CD14-positive monocyte (primary cell): ENCODE data around the gene NRXN3. TPM values are rescaled to one million over a fixed set of nuclear protein-coding genes. Genes with fewer than 3 reads are reported as not detected.

Source experiments
- DNase-seq, 3 donors: peaks; one replicate each; pipeline ENCODE4 v3.0.0-alpha.2; 2011 to 2022
- H2AFZ ChIP-seq: 2 replicates; pipeline ENCODE4 v1.6.0; 2012; ENCODE audit warnings: mild to moderate bottlenecking, low read depth, low read length, inconsistent platforms; ENCODE audit not compliant: insufficient read depth, poor library complexity, severe bottlenecking
- H3K27ac ChIP-seq, 2 donors: 1 replicate in 1 of 2; 2 replicates in 1 of 2; pipeline ENCODE4 v1.5.1; 2012 to 2013; ENCODE audit warnings: low read length in 2 of 2, control low read depth in 1 of 2, inconsistent platforms in 1 of 2, low read depth in 1 of 2, mild to moderate bottlenecking in 1 of 2
- H3K27me3 ChIP-seq, 2 donors: one replicate each; pipeline versions ENCODE4 v1.6.0 to v1.6.1; 2011 to 2013; ENCODE audit warnings: low read length in 2 of 2; ENCODE audit not compliant: control insufficient read depth in 2 of 2, insufficient read depth in 2 of 2
- H3K36me3 ChIP-seq, 2 donors: replicated peaks in 1 of 2; 1 replicate in 1 of 2; 2 replicates in 1 of 2; pipeline versions ENCODE4 v1.5.1 to v1.6.1; 2012 to 2013; ENCODE audit warnings: low read length in 2 of 2, control low read depth in 1 of 2, inconsistent platforms in 1 of 2, mild to moderate bottlenecking in 1 of 2; ENCODE audit not compliant: insufficient read depth in 2 of 2, control insufficient read depth in 1 of 2
- H3K4me1 ChIP-seq, 2 donors: 1 replicate in 1 of 2; 2 replicates in 1 of 2; pipeline versions ENCODE4 v1.5.1 to v1.6.1; 2012 to 2013; ENCODE audit warnings: low read length in 2 of 2, control low read depth in 1 of 2, inconsistent platforms in 1 of 2, mild to moderate bottlenecking in 1 of 2, moderate library complexity in 1 of 2; ENCODE audit not compliant: insufficient read depth in 2 of 2, control insufficient read depth in 1 of 2
- H3K4me2 ChIP-seq: replicated peaks from 2 replicates; pipeline ENCODE3; 2012; ENCODE audit warnings: low read length, moderate library complexity, mild to moderate bottlenecking; ENCODE audit not compliant: poor library complexity, severe bottlenecking; ENCODE audit errors: extremely low read depth
- H3K4me3 ChIP-seq, 3 experiments: fragments of 200-600 bp in 1 of 3; sonication (generic) in 1 of 3; replicated peaks in 1 of 3; 1 replicate in 2 of 3; 2 replicates in 1 of 3; pipeline ENCODE4 v1.5.1; 2011 to 2013; ENCODE audit warnings: low read length in 3 of 3, mild to moderate bottlenecking in 3 of 3, control low read depth in 2 of 3, low read depth in 2 of 3, inconsistent platforms in 1 of 3, moderate library complexity in 1 of 3
- H3K79me2 ChIP-seq: 2 replicates; pipeline ENCODE4 v1.6.0; 2012; ENCODE audit warnings: mild to moderate bottlenecking, control low read depth, inconsistent platforms, low read length, moderate library complexity; ENCODE audit not compliant: insufficient read depth
- H3K9ac ChIP-seq: 2 replicates; pipeline ENCODE4 v1.6.0; 2017; ENCODE audit warnings: low read length, mild to moderate bottlenecking; ENCODE audit not compliant: insufficient read depth, poor library complexity, severe bottlenecking
- H3K9me3 ChIP-seq, 2 donors: replicated peaks in 1 of 2; 1 replicate in 1 of 2; 2 replicates in 1 of 2; pipeline versions ENCODE4 v1.5.1 to v1.6.1; 2012 to 2013; ENCODE audit warnings: low read length in 2 of 2, control low read depth in 1 of 2; ENCODE audit not compliant: control insufficient read depth in 1 of 2, insufficient read depth in 1 of 2
- H4K20me1 ChIP-seq: 2 replicates; pipeline ENCODE4 v1.6.0; 2012; ENCODE audit warnings: mild to moderate bottlenecking, low read length, control low read depth, moderate library complexity; ENCODE audit not compliant: insufficient read depth
- H3K27ac Mint-ChIP-seq, 7 donors: one replicate each; pipeline ENCODE4 v1.8.0; 2020; ENCODE audit warnings: mild to moderate bottlenecking in 7 of 7, mixed read lengths in 7 of 7, moderate library complexity in 6 of 7, inconsistent platforms in 2 of 7
- H3K27me3 Mint-ChIP-seq, 3 donors: one replicate each; pipeline ENCODE4 v1.8.0; 2021 to 2022; ENCODE audit warnings: low read depth in 3 of 3, mild to moderate bottlenecking in 3 of 3, mixed read lengths in 3 of 3, moderate library complexity in 3 of 3, inconsistent platforms in 1 of 3
- H3K36me3 Mint-ChIP-seq, 2 donors: one replicate each; pipeline ENCODE4 v1.8.0; 2020; ENCODE audit warnings: mixed read lengths in 2 of 2, inconsistent platforms in 1 of 2, mild to moderate bottlenecking in 1 of 2
- H3K4me1 Mint-ChIP-seq: one replicate; pipeline ENCODE4 v1.8.0; 2020; ENCODE audit warnings: mild to moderate bottlenecking, mixed read lengths
- H3K4me3 Mint-ChIP-seq, 2 donors: one replicate each; pipeline ENCODE4 v1.8.0; 2020; ENCODE audit warnings: mild to moderate bottlenecking in 2 of 2, mixed read lengths in 2 of 2, moderate library complexity in 1 of 2
- H3K9me3 Mint-ChIP-seq, 7 donors: one replicate each; pipeline ENCODE4 v1.8.0; 2020 to 2022; ENCODE audit warnings: mixed read lengths in 7 of 7, mild to moderate bottlenecking in 6 of 7, moderate library complexity in 6 of 7, inconsistent platforms in 2 of 7
- CTCF ChIP-seq: fragments of 200-600 bp; IDR thresholded peaks from one replicate; pipeline ENCODE4 v1.8.0; 2022; ENCODE audit warnings: antibody characterized with exemption, mild to moderate bottlenecking
- WGBS: methylation state at CpG from one replicate; pipeline ENCODE4 v1.1.5; 2013; ENCODE audit warnings: missing lambda C conversion rate; ENCODE audit not compliant: insufficient coverage; 5-methylcytosine and 5-hydroxymethylcytosine counted together
- intact Hi-C, 2 donors: fragments of 100-400 bp; cut with micrococcal nuclease; formaldehyde crosslinking; loops; one replicate each; pipeline versions ENCODE4 v1.15.0 to v1.15.1; 2023
- polyA plus RNA-seq, 3 donors: library from polyadenylated mRNA; depleted of rRNA in 1 of 3; unstranded in 2 of 3; stranded (reverse) in 1 of 3; fragments of 300-500 nt in 2 of 3; fragments of >200 nt in 1 of 3; fragmentation: Illumina TruSeq in 2 of 3; gene quantifications; 1 replicate in 2 of 3; 2 replicates in 1 of 3; pipeline ENCODE4 v1.2.3, GENCODE V29; 2012 to 2021

Gene NRXN3
- polyA plus RNA-seq, 3 donors = not detected

- Histone ChIP-seq H4K20me1 (no peaks in the 10 kb centered on the region), H3K4me1 (no peaks in the 10 kb centered on the region), H2AFZ (no peak overlapping the region), H3K9me3 (no peaks in the 10 kb centered on the region), H3K36me3 (no peaks in the 10 kb centered on the region), H3K9ac (no peak overlapping the region), H3K4me3 (no peak overlapping the region), H3K27ac (no peak overlapping the region), H3K4me2 (no peak overlapping the region), H3K27me3 (no peaks in the 10 kb centered on the region), H3K79me2 (no peaks in the 10 kb centered on the region)
- Mint-ChIP-seq H3K36me3 (no peaks in the 10 kb centered on the region), H3K27ac (no peak overlapping the region), H3K9me3 (peaks cover 0 to 3% (median 2%) of the 10 kb centered on the region in 7 donors), H3K4me1 (no peaks in the 10 kb centered on the region), H3K27me3 (no peaks in the 10 kb centered on the region), H3K4me3 (no peak overlapping the region)
- WGBS = no CpG with 5 or more reads among the region's 6 CpGs
- no peak for TF ChIP-seq CTCF
- intact Hi-C loops = no loop called here
- DNase-seq = no peak
These were observed 1305.8 kb downstream of the NRXN3 start for GRCh38 chr14:79475887-79476532.

- Histone ChIP-seq H3K36me3 (no peaks in the 10 kb centered on the region), H3K27me3 (no peaks in the 10 kb centered on the region), H3K79me2 (no peaks in the 10 kb centered on the region), H3K9me3 (peaks cover 0 to under 1% of the 10 kb centered on the region in 2 donors), H3K9ac (no peak overlapping the region), H3K4me1 (no peaks in the 10 kb centered on the region), H4K20me1 (no peaks in the 10 kb centered on the region), H2AFZ (no peak overlapping the region), H3K4me3 (no peak overlapping the region), H3K27ac (no peak overlapping the region), H3K4me2 (no peak overlapping the region)
- TF ChIP-seq CTCF = no peak
- Mint-ChIP-seq H3K36me3 (no peaks in the 10 kb centered on the region), H3K4me3 (no peak overlapping the region), H3K27me3 (no peaks in the 10 kb centered on the region), H3K9me3 (peaks cover 0 to 5% (median 2%) of the 10 kb centered on the region in 7 donors), H3K27ac (no peak overlapping the region), H3K4me1 (no peaks in the 10 kb centered on the region)
- intact Hi-C loops = no loop called here
- no CpG with 5 or more reads among the region's 2 CpGs for WGBS
- DNase-seq = no peak
These were observed 1306.4 kb downstream of the NRXN3 start for GRCh38 chr14:79476552-79476951.
